GM12864 (cell line): ENCODE data around the gene CPNE5.

Source experiments
- DNase-seq: peaks from one replicate; pipeline ENCODE4 v3.0.0-alpha.2; 2011; ENCODE audit warnings: low read depth
- H3K4me3 ChIP-seq: 2 replicates; pipeline ENCODE4 v1.5.1; 2011; ENCODE audit warnings: mild to moderate bottlenecking, low read depth, low read length, control low read depth
- CTCF ChIP-seq: IDR thresholded peaks from 2 replicates; pipeline ENCODE4 v1.5.1; 2011; ENCODE audit warnings: low read depth, mild to moderate bottlenecking, moderate library complexity, low read length, control low read depth, inconsistent platforms; ENCODE audit errors: missing control alignments

CPNE5 gene

GRCh38 chr6:36820700-36821580 is 18.3 kb downstream of the CPNE5 start:
- TF ChIP-seq CTCF = no peak
- H3K4me3 ChIP-seq = no peak overlapping the region
- no peak for DNase-seq

GRCh38 chr6:36818756-36819155 is 20.5 kb downstream of the CPNE5 start:
- no peak for TF ChIP-seq CTCF
- DNase-seq = no peak
- H3K4me3 ChIP-seq = no peak overlapping the region

- H3K4me3 ChIP-seq = no peak overlapping the region
- DNase-seq = no peak
- no peak for TF ChIP-seq CTCF
Measured at GRCh38 chr6:36817847-36818246, 21.4 kb downstream of the CPNE5 start.

- no peak overlapping the region for H3K4me3 ChIP-seq
- no peak for DNase-seq
- TF ChIP-seq CTCF = no peak
Measured at GRCh38 chr6:36817176-36817817, 21.9 kb downstream of the CPNE5 start.

- H3K4me3 ChIP-seq = no peak overlapping the region
- DNase-seq = no peak
Measured at GRCh38 chr6:36815962-36816735, 23.1 kb downstream of the CPNE5 start.

GRCh38 chr6:36814249-36814648 is 25.0 kb downstream of the CPNE5 start:
- DNase-seq = no peak
- no peak overlapping the region for H3K4me3 ChIP-seq
- no peak for TF ChIP-seq CTCF

More at GRCh38 chr6:36815962-36816735, 23.1 kb downstream of the CPNE5 start:
- no peak for TF ChIP-seq CTCF
